Vagina (tissue), 2 donors: ENCODE measurements around the gene VWA5B2.

ENCODE experiments used
- POLR2A ChIP-seq, 2 donors: fragments of 450-650 bp; IDR thresholded peaks; one replicate each; pipeline ENCODE4 v1.6.1; 2017; ENCODE audit warnings: antibody characterized with exemption in 2 of 2, mild to moderate bottlenecking in 2 of 2, moderate library complexity in 2 of 2
- POLR2AphosphoS5 ChIP-seq, 2 donors: sonication (generic); formaldehyde crosslinking; IDR thresholded peaks; one replicate each; pipeline ENCODE4 v1.9.0; 2017; ENCODE audit warnings: antibody characterized with exemption in 2 of 2, mild to moderate bottlenecking in 2 of 2, low read depth in 1 of 2; ENCODE audit not compliant: insufficient read depth in 1 of 2
- TF ChIP-seq, protein P1 (sequence below), 3 experiments: fragments of 450-650 bp in 2 of 3; fragments of 200-600 bp in 1 of 3; sonication (generic) in 1 of 3; IDR thresholded peaks; one replicate each; pipeline ENCODE4 v1.5.1; 2017 to 2019; ENCODE audit warnings: antibody characterized with exemption in 3 of 3, mild to moderate bottlenecking in 2 of 3, moderate library complexity in 2 of 3

DNA sequence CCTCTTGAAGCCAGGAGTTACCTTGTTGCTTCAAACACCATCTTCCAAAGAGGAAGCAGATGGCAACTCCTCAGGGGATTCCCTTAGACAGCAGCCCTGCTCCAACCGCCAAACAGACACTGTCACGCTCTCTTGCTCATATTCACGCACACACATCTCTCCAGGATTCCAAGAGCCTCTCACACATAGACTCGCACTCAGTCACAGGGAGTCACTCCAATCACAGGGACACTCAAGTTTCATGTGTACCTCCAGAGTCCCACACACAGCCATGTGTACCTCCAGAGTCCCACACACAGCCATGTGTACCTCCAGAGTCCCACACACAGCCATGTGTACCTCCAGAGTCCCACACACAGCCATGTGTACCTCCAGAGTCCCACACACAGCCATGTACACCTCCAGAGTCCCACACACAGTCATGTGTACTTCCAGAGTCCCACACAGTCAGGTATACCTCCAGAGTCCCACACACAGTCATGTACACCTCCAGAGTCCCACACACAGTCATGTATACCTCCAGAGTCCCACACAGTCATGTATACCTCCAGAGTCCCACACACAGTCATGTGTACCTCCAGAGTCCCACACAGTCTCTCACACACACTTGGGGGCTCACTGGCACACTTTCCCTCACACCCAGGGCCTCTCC lies 6.1 kb downstream of the VWA5B2 start:
- TF ChIP-seq POLR2A (IDR thresholded peaks at IDR 0.05), result no peak
- TF ChIP-seq, protein P1, sequence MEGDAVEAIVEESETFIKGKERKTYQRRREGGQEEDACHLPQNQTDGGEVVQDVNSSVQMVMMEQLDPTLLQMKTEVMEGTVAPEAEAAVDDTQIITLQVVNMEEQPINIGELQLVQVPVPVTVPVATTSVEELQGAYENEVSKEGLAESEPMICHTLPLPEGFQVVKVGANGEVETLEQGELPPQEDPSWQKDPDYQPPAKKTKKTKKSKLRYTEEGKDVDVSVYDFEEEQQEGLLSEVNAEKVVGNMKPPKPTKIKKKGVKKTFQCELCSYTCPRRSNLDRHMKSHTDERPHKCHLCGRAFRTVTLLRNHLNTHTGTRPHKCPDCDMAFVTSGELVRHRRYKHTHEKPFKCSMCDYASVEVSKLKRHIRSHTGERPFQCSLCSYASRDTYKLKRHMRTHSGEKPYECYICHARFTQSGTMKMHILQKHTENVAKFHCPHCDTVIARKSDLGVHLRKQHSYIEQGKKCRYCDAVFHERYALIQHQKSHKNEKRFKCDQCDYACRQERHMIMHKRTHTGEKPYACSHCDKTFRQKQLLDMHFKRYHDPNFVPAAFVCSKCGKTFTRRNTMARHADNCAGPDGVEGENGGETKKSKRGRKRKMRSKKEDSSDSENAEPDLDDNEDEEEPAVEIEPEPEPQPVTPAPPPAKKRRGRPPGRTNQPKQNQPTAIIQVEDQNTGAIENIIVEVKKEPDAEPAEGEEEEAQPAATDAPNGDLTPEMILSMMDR (IDR thresholded peaks at IDR 0.05), result no peak
- TF ChIP-seq POLR2AphosphoS5 (IDR thresholded peaks at IDR 0.05; ENCODE audit: insufficient read depth in 1 of 2, low read depth in 1 of 2), result no peak
